Measurements from ENCODE around the gene TGM3. TPM values are rescaled to one million over a fixed set of nuclear protein-coding genes. Genes with fewer than 3 reads are reported as not detected.

Gene TGM3
- total RNA-seq, 4 donors from 2014 or later, result not detected

DNA sequence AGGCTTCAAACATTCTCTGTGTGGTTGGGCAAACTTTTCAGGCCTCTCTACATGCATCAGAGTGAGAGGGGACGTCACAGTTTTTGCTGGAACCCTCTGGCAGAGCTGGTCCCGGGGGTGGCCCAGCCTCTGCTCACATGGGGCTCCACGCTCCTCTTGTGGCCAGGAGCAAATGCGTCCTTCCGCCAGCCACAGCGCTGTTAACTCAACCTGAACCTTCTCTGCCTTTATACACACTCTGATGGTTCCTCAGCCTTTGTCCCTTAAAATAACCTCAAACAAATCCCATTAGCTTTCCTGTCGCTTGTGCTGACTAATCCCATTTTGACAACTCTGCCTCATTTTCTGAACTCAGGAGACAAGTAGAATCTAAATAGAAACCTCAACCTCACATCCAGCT is 45.5 kb downstream of the TGM3 start:
- DNase-seq (ENCODE audit: low spot score) (no peak), ATAC-seq (ENCODE audit: low FRiP score) (no peak)
- no peak for TF ChIP-seq CTCF (IDR thresholded peaks at IDR 0.05)

- ATAC-seq (ENCODE audit: low FRiP score), result no peak
- no peak for TF ChIP-seq CTCF (IDR thresholded peaks at IDR 0.05)
- DNase-seq (ENCODE audit: low spot score), result no peak
Measured at GRCh38 chr20:2342243-2342642, 46.4 kb downstream of the TGM3 start.

GRCh38 chr20:2346188-2346587 is 50.4 kb downstream of the TGM3 start:
- no peak for DNase-seq (ENCODE audit: low spot score)
- no peak for TF ChIP-seq CTCF (IDR thresholded peaks at IDR 0.05)
- no peak for ATAC-seq (ENCODE audit: low FRiP score)

DNA sequence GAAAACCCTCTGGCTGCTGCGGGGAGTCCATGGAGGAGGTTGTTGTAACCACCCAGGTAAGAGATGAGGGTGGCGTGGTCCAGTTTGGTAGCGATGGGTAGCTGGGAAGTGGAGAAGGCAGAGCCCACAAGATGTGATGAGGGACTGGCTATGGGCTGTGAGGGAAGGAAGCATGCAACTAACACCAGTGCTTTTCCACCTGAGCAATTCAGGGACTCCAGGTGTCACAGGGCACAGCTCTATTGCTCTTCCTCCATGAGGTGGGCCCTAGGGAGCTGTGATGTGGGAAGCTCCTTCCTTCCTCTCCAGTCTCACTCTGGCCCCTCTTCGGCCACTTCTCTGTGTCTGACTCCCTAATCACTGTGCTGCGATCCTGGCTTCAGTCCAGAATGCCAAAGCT is 52.5 kb downstream of the TGM3 start:
- no peak for ATAC-seq (ENCODE audit: low FRiP score)
- TF ChIP-seq CTCF (IDR thresholded peaks at IDR 0.05), result no peak
- DNase-seq (ENCODE audit: low spot score), result no peak

GRCh38 chr20:2349801-2350200 is 54.0 kb downstream of the TGM3 start:
- ATAC-seq (ENCODE audit: low FRiP score) (no peak), DNase-seq (ENCODE audit: low spot score) (no peak)
- TF ChIP-seq CTCF (IDR thresholded peaks at IDR 0.05), result no peak

DNA sequence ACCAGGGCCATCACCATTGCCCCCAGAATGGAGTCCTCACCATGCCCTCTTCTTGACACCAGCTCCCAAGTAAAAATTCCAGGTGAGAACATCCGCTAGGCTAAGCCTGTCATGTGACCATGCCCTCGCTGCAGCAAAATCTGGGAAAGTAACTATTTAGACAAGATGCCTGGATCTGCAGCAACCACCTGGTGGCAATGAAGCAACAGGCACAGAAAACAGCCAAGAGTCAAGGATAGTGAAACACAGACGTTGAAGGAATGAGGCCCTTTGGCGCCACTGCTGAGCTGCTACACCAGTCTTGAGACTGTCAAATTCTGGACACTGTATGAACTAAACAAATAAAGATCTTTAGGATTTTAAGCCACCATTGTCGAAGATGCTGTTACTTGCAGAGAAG is 54.8 kb downstream of the TGM3 start:
- ATAC-seq (ENCODE audit: low FRiP score) (no peak), DNase-seq (ENCODE audit: low spot score) (no peak)
- TF ChIP-seq CTCF (IDR thresholded peaks at IDR 0.05), result no peak

DNA sequence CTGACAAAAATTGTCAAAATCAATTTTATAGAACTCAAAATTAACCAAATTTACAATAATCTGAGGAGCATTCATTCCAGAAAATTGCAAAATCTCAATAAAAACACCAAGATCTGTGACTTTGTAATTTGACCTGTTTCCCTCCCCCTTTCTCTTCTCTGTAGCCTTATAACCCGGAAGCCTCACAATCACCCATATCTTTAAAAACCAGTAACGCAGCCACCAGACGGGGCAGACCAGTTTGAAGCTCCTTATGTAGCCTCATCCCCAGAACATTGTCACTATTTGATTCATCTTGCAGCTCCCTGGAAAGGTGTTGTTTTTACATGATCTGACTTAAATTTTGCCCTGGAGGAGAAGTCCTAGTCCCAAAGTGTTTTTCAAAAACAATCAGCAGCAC is 57.4 kb downstream of the TGM3 start:
- TF ChIP-seq CTCF (IDR thresholded peaks at IDR 0.05), result no peak
- ATAC-seq (ENCODE audit: low FRiP score), result no peak
- no peak for DNase-seq (ENCODE audit: low spot score)
